Measurements from ENCODE around the gene NPR1.

GRCh38 chr1:153638261-153638660 is 40.2 kb upstream of the NPR1 start:
- no peak for TF ChIP-seq POLR2A (IDR thresholded peaks at IDR 0.05; ENCODE audit: low read depth, low read length)
- TF ChIP-seq POLR2AphosphoS5 (IDR thresholded peaks at IDR 0.05; ENCODE audit: insufficient read depth, low read depth, low read length) = no peak
- no peak for TF ChIP-seq JUN (IDR thresholded peaks at IDR 0.05; ENCODE audit: borderline replicate concordance, insufficient read depth, insufficient read length, low read depth)
- no peak for TF ChIP-seq CTCF (IDR thresholded peaks at IDR 0.05; ENCODE audit: extremely low read depth in 1 of 2, insufficient read depth in 1 of 2, low read depth in 1 of 2, low read length in 2 of 2)
- no peak for TF ChIP-seq MAX (IDR thresholded peaks at IDR 0.05; ENCODE audit: insufficient read depth, insufficient read length)
- no peak for TF ChIP-seq EZH2 (IDR thresholded peaks at IDR 0.05; ENCODE audit: borderline replicate concordance, low read depth, low read length, severe bottlenecking)
- no peak for TF ChIP-seq MYC (IDR thresholded peaks at IDR 0.05; ENCODE audit: low read depth, low read length)
- no peak for TF ChIP-seq GATA2 (IDR thresholded peaks at IDR 0.05; ENCODE audit: insufficient read depth, insufficient read length, low read depth, low read length)
